Measurements from ENCODE around the gene PITPNM3.
"Not testable (repeated sequence)": the region's sequence is repeated elsewhere in the genome, so short reads cannot be mapped to it uniquely, and the experiment has no call there.

The PITPNM3 gene

DNA sequence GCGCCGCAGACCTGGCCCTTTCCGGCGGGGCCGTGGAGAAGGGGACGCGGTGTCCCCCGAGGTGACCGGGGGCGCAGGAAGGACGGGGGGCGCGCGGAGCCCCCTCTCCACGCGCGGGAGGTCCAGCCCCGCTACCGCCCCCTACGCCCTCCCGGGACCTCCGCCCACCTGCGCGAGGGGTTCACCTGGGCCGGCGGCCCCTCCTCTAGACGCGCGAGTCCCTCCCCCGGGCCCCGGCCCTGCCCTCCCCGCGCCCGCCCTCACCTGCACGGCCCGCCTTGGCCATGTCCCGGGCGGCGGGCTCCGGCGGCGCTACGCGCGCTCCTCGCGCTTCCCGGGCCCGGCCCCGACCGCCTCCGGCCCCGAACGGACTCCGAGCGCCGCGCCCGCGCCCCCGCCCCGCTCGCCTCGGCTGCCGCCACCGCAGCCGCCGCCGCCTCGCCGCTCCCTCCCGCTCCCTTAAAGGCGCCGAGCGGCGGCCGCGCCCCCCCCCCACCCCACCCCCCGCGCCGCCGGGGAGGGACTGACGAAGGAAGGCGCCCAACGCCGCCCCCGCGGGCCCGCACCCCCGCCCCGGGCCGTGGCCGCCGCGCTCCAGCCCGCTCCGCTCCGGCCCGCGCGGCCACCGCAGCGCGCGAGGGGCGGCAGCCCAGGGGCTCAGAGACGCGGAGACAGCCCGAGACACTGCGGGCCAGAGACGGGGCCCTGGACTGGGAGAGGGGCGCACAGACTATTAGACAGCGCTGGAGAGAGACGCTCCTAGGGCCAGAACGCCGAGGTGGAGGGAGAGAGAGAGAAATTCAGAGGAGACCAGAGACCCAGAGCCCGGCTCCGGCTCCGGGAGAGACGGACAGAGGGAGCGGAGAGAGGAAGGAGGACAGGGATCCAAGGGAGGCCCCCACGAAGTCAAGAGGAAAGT is at the start of gene PITPNM3:
TSS of gene PITPNM3 (minus strand) at position 435 of the 919 bp plus-strand sequence. CDS start at position 286, 149 bp downstream.
- no peak for DNase-seq

DNA sequence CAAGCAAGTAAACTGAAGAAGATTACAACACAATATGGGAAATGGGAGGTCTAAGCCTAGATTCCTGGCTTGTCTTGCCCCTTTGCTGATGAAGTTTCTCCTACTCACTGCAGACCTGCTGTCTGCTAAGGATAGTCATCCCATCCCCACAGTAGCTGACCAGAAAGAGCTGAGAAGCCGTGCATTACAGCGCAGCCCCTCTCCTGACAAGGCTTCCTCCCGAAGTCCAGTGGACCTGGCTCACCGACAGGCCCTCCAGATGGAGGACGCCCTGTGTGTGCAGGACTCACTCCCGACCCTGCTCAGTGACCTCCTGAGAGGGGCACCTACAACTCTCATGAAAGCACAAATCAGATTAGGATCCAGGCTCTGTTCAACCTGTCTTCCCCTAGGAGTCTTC is 48.8 kb upstream of the PITPNM3 start:
- DNase-seq, result no peak

DNA sequence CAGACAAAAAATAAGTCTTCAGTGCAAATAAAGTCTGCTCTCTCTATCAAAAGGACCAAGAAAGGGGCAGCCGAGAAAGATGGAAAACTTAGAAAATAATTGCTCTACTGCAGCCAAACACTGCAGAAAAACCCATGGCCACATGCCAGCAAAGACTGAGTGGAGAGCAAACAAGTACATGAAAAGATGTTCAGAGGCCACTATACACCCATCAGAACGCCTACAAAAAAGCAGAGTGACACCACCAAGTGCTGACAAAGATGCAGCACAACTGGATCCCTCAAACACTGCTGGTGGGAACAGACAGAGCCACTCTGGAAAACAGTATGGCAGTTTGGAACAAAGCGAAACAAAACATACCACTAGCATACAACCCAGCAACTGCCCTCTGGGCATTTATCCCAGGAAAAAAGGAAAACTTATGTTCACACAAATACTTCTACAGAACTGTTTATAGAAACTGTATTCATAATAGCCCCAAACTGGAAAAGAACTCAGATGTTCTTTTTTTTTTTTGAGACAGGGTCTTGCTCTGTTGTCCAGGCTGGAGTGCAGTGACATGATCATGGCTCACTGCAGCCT is 47.5 kb upstream of the PITPNM3 start:
- DNase-seq, result no peak

DNA sequence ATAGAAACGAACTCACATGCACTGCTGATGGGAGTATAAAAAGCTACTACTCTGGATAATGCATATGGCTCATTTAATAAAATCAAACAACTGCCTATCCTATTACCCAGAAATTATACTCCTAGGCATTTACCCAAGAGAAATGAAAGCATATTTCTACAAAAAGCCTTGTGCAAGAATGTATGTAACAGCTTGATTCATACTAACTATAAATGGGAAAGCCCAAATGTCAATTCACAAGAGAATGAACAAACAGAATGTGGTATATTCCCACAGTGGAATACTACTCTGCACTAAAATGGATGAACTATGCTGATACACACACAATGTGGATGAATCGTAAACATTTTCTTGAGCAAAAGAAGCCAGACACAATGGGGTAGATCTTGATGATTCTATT is 45.8 kb upstream of the PITPNM3 start:
- no peak for DNase-seq

DNA sequence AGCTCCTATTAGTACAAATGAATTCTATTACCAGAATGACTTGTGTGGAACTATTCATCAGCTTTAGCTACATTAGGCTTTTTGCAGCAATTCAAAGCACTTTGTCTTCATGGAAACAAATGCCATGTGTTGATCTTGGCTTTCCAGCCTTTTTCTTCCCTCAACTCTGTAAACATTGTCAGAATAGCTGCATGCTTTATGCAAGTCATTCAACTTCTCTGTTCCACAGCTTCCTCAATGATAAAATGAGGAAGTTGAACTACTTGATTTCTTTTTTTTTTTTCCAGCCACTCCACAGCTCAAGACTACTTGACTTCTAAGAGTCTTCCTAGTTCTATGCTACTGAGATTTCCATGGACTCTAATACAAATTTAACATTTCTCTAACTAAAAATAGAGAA is 43.0 kb upstream of the PITPNM3 start:
- no peak for DNase-seq

DNA sequence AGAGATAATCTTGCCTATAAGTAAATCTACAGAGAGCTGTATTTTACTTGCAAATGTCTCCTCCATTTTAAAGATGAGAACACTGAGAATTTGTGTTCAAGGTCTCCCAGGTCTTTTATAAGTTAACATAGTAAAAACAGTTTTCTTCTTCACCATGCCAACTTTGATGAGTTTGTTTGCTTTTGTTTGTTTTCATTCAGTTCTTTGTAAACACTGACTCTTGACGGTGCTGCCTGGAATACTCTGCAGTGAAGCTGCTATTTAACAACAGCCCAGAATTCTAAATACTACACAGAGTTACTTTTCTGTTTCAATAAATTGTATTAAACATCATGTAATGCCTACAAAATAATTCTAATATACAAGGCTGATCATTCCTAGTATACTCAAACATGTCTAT is 41.4 kb upstream of the PITPNM3 start:
- DNase-seq, result no peak

DNA sequence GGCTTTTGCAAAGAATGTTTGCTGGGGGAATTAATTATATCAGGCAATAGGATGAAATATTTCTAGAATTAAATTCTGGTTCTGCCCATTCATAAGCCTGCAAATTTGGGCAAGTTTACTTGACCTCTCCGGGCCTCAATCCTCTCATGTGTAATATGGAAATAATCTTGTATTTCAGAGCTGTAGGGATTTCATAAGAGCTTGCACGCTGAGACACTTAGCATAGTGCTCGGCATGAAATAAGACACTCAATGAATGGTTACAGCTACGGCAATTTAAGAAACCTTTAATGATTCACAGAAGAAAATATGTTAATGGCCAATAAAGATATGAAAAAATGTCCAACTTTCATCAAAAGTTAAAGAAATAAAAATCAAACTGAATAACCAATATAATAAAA is 40.6 kb upstream of the PITPNM3 start:
- no peak for DNase-seq

DNA sequence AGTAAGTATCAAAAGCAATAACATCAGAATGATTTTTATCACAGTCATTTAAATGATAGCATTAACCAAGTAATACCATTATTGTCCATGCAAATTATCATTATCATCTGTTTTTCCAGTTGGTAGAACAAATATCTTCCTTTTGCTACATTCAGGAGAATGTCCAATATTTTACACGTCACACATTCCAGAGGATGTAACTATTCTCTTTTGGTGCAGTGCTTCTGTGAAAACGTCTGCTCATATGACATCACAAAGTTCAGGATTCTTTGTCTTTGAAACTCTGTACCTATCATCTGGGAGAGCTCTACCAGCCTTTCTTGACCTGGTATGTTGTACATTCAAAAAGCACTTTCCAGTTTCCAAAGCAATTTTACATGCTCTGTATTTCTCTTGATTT is 40.2 kb upstream of the PITPNM3 start:
- no peak for DNase-seq

DNA sequence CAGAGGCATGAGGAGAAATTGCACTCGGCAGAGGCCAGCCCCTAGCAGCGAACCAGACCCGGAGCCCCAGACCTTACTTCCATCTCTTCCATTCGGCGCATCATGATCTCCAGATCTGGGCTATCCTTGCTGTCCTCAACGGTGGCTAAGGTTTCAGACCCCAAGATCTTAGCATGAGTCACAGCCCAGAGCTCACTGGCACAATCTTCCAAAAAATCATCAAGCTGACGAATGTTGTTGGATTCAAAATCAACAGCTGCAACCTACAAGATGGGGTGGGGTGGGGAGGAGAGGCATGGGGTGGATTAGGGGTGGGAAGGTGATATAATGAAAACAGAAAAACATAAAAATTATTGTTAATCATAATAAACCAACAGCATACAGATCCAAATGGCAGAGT is 39.7 kb upstream of the PITPNM3 start:
- no peak for DNase-seq

DNA sequence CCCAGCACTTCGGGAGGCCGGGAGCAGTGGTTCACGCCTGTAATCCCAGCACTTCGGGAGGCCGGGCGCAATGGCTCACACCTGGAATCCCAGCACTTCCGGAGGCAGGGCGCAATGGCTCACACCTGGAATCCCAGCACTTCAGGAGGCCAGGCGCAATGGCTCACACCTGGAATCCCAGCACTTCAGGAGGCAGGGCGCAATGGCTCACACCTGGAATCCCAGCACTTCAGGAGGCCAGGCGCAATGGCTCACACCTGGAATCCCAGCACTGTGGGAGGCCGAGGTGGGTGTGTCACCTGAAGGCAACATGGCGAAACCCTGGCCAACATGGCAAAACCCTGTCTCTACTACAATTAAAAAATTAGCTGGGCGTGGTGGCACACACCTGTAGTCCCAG is 37.0 kb upstream of the PITPNM3 start:
- not testable (repeated sequence) for DNase-seq

DNA sequence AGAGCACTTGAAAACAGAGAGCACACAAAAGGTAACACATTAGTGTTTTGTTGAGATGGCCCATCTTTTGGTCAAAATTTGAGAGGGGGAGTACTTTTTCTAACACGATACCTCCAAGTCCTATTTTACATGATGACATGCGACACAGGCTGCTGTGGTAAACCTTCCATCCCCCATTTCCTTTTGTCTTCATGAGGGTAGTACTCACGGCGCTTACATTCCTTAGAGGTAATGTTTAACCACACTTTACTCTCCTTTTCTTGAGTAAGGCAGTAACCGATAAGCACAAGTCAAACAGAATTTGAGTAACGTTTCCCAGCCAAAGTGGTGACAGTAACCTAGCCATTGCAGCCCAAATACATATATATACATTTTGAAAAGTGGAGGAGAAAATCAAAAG is 35.8 kb upstream of the PITPNM3 start:
- DNase-seq, result no peak

DNA sequence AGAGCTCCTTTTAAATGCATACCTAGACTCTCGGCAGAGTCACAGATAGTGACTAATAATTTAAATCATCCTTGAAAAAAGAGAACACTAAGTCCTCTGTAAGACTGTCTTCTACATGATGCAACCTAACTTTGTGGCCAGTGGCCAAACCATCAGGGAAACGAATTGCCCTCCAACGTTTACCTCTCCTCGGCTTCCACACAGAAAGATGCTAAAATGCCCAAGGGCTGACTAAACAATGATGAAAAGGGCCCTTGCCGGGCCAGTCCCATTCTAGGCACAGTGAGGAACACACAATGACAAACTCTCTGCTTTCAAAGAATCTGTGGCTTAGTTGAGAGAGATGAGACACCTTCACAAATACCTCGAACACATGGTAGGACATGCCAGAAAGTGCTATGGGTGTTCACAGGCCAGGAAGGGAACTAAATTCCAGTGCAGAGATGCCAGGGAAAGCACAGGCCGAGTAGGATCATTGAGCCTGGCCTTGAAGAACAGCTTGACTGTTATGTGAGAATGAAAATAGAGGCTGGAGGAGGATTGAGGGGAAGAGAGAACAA is 35.3 kb upstream of the PITPNM3 start:
- no peak for DNase-seq

DNA sequence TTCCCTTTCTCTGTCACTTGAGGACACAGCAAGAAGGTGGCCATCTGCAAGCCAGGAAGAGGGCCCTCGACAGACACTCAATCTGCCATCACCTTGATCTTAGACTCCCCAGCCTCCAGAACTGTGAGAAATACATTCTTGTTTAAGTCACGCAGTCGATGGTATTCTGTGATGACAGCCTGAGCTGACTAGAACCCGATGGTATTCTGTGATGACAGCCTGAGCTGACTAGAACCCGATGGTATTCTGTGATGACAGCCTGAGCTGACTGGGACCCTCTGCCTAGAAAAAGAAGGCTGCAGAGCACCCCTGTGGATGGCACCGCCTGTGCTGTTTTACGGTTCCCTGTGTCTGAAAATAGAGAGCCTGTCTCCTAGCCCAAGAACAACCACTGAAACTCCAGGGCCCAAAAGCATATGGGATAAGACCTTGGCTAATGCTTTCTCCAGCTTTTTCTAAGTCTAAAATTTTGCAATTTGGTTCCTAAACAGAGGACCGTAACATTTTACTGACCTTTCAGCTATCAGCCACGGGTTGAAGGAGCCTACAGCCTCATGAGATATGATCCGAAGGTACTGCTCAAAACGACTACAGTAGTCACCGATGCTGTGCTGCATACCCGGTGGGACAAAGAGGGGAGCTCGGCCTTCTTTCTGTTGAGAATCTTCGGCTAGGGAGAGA is 33.1 kb upstream of the PITPNM3 start:
- DNase-seq, result no peak

DNA sequence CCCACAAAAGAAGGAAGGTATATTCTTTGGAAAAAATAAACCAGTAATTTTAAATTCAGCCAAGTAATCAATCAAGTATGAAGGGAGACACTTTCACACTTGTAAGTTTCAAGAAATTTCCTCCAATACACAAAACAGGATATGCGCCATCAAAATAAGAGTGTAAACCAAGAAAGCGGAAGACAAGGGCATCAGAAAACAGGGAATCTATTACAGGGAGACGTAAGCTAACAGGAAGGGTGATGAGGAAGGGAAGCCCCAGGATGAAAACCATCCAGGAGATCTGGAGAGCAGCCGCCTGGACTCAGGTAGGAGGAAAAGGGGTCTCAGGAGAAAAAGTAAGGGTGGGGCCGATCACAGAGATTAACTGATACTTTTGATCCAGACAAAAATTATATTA is 31.8 kb upstream of the PITPNM3 start:
- no peak for DNase-seq

DNA sequence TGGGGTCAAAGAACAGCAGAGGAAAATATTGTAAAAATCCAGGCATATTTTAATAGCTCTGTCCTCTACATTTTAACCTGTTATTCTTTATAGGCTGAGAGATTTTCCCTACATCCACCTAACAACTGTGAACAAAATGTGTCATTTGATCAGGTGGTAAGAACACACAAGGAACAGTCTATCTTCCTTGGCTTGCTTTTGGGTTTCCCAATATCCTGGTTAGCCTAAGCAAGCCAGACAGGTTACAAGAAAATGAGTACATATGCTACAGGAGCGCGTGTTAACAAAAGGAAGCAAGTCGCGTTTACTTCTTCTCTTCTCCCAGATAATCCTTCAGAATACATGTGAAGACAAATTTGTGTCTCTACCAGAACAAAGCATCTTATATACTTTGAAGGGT is 31.0 kb upstream of the PITPNM3 start:
- DNase-seq, result no peak

DNA sequence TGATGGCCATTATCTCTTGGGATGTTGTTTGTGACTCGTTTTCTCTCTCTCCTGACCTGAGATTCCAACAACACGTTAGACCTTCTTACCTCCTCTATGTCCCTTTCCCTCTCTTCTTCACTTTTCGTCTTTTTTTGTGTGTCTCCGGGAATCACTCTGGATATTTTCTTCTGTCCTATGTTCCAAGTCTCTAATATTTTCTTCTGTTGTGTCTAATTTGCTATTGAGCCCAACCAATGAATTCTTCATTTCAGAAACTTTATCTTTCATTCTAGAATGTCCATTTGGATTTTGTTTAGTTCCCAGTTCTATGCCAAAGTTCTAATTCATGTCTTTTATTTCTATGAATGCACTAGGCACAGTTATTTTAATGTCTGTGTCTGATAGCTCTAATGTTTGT is 27.1 kb upstream of the PITPNM3 start:
- no peak for DNase-seq

DNA sequence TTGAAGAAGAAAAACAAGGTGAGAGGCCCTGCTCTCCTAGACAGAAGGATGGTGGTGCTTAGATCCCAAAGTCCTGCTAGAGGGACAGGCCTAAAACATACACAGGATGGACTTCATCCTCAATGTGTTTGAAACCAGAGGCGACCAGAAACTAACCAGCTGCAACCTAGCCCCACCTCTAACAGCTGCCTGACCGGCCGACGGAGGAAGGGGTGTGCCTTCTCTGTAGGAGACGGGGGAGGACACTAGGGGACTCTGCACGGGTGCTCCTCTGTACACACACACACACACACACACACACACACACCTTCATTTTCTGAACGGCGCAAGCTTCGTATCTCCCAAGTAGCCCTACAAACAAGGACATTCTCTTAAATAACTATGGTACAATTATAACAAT is 24.3 kb upstream of the PITPNM3 start:
- DNase-seq, result no peak

DNA sequence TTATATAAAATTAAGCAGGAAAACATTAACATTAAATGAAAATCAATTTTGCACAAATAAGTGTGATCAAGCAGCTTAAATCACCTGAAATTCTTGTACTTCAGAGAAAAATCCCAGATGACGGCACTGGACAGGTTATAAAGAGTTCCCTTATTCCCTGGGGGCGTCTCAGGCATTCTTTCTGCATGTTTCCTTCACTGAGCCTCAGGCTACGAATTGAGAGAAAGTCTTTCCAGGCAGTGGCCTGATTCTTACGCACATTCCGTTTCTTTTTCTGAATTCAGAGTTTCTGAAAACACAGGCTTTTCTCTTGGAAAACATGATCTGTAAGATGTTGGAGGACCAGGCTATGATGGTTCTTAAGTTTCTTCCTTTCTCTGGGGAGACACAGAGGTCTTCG is 22.1 kb upstream of the PITPNM3 start:
- no peak for DNase-seq

DNA sequence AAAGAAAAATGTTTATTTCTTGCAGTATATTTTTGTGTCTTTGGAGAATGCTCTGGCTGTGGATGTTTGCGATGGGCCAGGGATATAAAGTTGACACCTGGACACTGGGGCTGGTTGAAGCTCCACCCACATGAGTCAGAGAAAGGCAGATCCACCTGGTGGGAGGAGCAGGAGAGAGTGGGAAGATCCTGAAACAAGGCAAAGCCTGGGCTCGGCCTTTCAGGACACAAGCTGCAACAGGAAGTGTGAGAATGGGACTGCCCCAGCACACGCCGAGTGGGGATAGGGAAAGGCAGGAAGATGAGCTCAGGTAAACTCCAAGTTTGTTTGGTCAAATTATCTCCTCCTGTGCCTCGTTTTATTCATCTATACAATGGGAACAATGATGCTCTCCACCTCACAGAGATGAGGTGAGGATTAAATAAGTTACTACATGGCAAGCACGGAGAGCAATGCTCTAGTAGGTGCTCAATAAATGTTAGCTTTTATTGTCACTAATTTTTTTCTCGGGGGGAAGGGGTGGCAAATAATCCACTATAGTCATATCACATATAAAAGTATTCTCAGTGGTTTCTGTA is 21.4 kb upstream of the PITPNM3 start:
- no peak for DNase-seq

DNA sequence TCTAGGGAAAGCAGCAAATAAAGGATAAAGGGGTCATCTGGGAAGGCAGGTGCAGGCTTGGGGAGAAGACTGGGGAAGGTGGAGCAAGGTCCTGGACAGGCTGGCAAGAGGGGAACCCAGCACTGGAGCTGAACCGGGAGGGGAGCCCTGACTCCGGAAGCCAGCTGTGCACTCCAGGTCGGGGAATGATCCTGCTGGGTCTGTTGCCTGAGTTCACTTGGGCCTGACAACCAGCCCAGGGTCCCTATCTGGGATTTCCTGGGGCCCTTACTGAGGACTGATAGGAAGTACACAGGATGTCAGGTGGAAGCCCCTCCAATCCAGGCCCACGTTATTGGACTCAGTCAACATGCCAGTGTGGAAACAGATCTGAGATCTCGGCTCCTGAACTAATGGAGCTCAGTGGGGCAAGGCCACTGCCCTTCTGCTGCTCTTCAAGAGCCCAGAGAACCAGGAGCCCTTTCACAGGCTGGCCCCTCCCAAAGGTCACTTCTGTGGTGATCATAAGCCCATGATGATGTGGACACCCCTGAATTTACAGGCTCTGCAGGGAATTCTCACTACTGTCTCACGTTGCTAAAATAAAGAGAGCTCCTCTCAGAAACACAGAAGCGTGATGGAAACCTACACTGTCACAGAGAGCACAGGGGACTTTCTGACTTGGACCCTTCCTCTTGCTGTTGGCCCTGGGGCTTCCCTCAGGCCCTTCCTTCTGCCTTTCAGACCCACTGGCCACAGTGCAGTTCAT is 19.9 kb upstream of the PITPNM3 start:
- DNase-seq, result no peak

DNA sequence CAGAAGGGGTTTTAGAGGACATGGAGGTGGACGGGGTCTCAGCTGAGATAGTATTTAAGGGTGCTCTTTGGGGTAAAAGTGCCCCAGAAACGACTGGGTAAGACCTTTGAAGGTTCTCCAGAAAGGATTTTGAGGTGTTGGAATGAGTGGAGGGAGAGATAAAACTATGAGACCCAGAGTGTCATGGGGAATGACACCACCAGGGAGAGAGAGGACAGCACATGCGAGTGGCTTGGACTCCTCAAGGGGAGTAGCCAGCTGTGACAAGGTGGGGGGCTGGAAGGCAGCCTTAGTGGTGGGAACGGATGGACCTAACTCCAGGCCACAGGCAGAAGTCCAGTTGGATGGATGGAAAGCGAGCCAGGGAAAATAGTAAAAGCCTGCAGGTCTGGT is 19.2 kb upstream of the PITPNM3 start:
- no peak for DNase-seq

Data from activated CD4-positive, alpha-beta T cell treated with anti-CD3 and anti-CD28 coated beads for 1 hour (primary cell).